NOMO-1 treated with dmso at 0.1 percent for 144 hours (cell line): Measurements from ENCODE around the gene CFL1.

ENCODE experiments used
- DNase-seq: peaks from one replicate; lab custom pipeline; 2025; ENCODE audit not compliant: unreplicated experiment; lab: John Stamatoyannopoulos, UW

The CFL1 gene

GRCh38 chr11:65888163-65888814 lies 30.3 kb upstream of the CFL1 start, which contains the start of gene FIBP:
FIBP (minus strand) TSS chr11:65888471; CDS start chr11:65888418, 53 bp downstream.
- peak; percentile 95 for DNase-seq

- no peak for DNase-seq
These were observed 29.8 kb upstream of the CFL1 start for GRCh38 chr11:65887723-65888162.

GRCh38 chr11:65886826-65887722 lies 29.1 kb upstream of the CFL1 start:
- DNase-seq, result no peak

DNA sequence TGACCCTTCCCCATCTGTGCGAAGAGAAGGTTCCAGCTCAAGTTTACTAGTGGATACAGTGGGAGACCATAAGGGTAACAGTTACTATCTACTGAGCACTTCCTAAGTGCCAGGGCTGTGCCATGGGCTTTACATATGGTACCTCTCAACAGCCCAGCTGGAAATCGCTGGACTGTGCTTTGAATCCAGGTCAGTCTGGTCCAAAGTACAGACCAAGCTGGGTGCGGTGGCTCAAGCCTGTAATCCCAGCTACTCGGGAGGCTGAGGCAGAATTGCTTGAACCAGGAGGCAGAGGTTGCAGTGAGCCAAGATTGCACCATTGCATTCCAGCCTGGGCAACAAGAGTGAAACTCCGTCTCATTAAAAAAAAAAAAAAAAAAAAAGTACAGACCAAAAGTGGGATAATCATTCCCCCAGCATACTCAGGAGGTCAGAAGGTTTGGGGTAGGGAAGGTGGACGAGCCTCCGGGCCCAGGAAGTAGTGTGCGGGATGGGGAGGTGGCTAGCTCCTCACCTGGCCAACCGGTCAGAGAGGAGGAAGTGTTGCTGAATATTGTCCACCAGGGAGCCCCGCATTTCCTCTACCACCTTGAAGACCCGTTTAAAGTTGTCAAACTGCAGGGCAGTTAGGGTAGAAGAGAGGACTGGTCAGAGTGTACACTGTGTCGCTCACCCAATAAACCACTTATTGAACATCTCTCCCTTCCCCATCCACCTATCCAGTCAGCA lies 28.0 kb upstream of the CFL1 start:
- no peak for DNase-seq

DNA sequence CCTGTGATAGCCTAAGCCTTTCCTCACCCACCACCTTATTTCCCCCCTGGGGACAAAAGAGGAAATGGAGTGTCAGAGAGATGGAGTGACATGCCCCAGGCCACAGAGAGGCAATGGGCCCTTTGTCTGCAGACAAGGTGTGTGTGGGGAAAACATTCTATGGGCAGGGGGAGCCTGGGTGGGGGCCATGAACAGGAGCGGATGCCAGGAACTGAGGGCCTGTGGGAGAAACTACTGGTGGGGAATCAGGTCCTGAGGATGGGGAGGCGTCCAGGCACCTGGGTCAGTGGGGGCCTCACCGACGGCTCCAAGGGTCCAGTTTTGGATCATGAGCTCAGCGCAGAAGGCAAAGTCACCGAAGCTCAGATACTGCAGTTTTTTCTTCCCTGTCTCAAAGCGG lies 27.3 kb upstream of the CFL1 start:
- DNase-seq, result no peak

DNA sequence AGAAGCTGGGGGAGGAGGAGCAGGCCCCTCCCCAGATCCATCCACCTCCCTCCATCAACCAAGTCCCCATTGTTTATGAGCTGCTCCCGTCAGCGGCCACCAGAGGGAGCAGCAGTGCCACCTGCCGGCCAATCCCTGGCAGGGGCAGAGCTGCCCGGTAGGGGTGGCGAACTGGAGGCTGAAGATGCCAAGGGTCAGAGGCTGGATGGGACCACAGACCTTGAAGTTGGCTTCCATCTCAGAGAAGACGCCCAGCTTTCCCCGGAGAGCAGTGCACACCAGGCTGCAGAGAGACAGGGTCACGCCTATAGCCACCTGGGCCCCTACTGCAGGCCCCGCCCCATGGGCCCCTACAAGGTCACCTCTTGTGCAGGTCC lies 26.7 kb upstream of the CFL1 start:
- peak; percentile 72 for DNase-seq

DNA sequence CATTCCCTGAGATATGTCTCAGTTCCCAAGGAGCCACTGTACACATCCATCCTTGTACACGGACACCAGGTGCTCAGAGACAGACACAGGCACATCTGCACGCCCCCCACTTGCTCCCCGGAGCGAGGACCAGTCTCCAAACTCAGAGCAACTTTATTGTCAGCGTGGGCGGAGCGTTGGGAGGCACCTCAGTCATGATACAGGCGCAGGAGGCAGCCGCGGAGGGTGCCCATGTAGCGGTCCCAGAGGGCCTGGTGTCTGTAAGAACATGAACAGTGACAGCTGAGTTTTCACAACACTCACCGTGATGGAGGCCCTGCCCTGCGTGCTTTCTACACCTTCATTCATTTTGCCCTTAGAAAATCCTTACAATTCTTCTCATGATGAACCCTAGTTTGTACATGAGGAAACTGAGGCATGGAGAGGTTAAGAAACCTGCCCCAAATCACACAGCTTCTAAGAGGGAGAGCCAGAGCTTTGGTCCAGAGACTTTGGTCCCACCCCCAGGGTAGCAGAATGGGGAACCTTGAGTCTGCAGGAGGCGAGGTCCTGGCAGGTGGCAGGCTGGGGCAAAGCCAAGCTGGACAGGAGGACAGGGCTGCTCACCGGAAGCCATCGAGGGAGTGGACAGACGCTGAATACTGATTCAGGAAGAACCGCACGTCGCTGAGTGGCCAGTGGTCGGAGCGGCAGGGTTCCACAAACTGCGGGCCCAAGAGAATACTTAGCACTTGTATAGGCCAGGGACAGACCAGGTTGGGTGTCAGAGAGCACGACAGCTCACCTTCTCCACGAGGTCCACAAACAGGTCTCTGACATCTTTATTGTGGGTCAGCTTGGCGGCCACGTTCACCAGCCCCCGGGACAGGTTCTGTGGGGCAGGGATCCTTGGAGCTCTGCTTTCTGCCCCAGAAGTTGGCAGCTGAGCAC lies 26.1 kb upstream of the CFL1 start:
- no peak for DNase-seq

GRCh38 chr11:65883058-65883761 lies 25.2 kb upstream of the CFL1 start:
- no peak for DNase-seq

DNA sequence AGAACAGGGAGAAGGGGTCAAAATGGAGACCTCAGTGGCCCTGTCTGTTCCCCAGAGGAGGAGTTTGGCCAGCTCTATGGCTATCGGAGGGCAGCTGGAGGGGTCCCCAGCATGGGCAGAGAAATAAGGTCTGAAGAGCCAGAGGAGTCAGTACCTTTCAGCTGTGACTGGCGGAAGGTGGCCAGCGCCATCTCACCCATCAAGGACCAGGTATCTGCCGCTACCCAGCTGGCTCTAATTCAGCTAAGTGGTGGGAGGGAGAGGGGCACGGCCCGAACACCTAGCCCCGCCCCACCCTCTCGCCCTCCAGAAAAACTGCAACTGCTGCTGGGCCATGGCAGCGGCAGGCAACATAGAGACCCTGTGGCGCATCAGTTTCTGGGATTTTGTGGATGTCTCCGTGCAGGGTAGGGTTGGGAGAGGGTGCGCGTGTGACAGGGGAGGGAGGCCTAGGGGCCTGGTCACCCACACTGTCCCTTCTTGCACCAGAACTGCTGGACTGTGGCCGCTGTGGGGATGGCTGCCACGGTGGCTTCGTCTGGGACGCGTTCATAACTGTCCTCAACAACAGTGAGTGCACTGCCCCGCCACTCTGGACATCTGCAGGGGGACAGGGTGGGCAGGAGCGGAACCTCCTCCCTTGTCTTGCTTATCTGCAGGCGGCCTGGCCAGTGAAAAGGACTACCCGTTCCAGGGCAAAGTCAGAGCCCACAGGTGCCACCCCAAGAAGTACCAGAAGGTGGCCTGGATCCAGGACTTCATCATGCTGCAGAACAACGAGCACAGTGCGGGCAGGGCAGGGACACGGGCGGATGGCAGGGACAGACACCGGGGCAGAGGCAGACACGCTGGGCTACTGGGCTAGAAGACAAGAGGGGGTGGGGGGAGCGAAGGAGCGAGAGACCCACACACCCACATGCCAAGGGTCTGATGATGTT lies 24.4 kb upstream of the CFL1 start:
- no peak for DNase-seq

GRCh38 chr11:65880844-65881421 lies 23.0 kb upstream of the CFL1 start:
- no peak for DNase-seq

- no peak for DNase-seq
These were observed 22.0 kb upstream of the CFL1 start for GRCh38 chr11:65880027-65880426.

- no peak for DNase-seq
These were observed 21.6 kb upstream of the CFL1 start, which contains the start of gene CTSW for GRCh38 chr11:65879617-65880016. CTSW (plus strand) TSS chr11:65879837; CDS start chr11:65879855, 18 bp downstream.

- peak; percentile 69 for DNase-seq
These were observed 15.6 kb upstream of the CFL1 start for GRCh38 chr11:65873318-65874156.

GRCh38 chr11:65872586-65873317 lies 14.8 kb upstream of the CFL1 start, which contains the start of gene EFEMP2:
EFEMP2 (minus strand) TSS chr11:65872800; CDS start chr11:65872354, 446 bp downstream.
- no peak for DNase-seq

DNA sequence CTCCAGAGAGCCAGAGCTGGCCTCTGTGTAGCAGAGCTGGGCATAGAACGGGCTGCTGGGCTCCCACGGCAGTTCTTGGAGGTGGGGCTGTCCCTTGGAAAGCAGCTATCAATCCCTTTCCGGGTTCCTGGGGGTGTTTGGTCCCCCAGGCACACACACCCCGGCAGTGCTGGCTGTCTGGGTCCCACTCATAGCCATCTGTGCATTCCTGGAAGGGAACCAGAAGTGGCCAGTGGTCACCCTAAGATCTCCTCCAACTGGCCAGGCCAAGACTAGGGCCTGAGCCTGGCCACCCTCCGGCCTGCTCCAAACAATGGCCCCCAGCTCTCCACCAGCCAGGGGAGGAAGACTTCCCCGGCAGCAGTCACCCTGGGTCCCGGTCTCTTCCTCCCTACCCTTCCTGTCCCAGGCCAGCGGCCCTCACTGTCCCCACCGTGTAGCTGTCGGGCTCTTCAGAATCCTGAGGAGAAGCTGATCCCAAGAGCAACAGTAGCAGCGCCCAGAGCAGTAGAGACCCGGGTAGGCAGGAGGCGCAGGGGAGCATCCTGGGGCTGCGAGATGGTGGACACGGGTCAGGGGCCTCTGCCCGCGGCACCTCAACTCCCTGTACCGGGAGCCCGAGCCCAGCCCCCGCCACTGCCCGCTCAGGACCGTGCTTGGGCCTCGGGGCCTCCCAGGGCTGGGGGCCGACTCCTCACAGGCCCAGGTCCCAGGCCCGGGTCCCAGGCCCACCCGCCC lies 14.0 kb upstream of the CFL1 start:
- DNase-seq, result no peak
